GM19397 (cell line): ENCODE measurements around the gene PTPRM.

ENCODE experiments used
- ATAC-seq: cut with Tn5 transposase; IDR thresholded peaks from one replicate; pipeline ENCODE4 v1.9.1; 2021; ENCODE audit warnings: mild to moderate bottlenecking, moderate library complexity; ENCODE audit not compliant: unreplicated experiment

PTPRM gene

DNA sequence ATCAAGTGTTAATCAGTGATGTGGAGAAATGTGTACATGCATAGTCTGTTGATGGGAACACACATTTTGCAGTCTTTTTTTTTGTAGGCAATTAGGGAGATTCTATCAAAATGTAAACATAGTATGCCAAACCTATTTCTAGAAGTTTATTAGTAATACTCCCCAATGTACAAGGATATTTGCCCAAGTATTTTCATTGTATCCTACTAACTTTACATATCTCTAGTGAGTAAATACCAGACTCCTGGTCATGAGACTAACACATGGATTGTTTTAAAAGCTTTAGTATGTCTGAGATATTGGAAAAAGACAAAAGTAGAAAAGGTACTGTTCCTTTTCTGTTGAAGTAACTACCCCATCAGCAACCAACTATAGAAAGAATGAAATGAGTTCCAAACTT is 513.0 kb downstream of the PTPRM start:
- ATAC-seq = no peak

- no peak for ATAC-seq
Measured at GRCh38 chr18:8081267-8081666, 514.2 kb downstream of the PTPRM start.

DNA sequence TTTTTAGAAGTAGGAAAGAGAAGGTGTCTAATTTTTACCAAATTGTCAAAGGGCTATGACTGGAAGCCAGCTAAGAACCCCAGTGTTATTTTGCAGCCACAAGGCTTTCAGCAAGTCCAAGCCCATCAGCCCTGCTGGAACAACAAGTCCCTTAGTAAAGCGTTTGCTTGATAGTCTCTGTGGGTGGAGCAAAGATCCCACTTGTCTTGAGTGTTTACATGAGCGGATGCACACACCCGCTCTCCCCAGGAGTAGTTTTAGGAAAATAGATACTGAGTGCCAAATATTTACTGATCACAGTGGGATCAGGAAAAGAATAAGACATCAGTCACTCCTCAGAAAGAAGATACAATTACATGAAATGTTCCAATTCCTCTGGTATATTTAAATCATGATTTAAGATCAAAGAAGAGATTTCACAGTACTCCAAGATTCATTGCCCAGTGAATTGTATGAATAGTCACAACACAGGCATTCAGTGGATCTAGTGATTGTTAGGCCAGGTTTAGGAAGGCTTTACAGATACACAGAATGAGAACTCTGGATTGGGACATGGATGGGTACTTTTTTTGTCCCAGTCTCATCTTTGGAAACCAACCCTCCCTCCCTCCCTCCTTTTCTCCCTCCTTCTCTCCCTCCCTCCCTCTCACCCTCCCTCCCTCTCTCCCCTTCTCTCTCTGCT is 514.9 kb downstream of the PTPRM start:
- ATAC-seq = no peak

DNA sequence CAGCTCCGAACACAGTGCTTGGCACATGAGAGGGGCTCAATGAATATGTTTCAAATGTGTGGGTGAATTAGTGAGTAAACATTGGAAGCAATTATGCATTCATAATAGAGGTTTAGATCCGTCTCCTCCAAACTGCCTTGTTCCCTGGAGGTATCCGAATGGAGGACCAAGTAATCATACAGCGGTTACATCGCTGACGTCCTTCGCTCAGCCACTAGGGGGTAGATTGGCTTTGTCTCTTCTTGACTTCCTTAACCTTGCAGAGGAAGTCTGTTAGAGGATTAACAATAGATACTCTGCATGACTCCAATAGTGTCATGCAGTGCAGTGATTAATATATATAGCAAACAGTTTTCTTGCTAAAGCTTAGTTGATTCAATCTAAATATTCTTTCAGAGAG is 517.0 kb downstream of the PTPRM start:
- ATAC-seq = no peak

- no peak for ATAC-seq
Measured at GRCh38 chr18:8088626-8089025, 521.5 kb downstream of the PTPRM start.

DNA sequence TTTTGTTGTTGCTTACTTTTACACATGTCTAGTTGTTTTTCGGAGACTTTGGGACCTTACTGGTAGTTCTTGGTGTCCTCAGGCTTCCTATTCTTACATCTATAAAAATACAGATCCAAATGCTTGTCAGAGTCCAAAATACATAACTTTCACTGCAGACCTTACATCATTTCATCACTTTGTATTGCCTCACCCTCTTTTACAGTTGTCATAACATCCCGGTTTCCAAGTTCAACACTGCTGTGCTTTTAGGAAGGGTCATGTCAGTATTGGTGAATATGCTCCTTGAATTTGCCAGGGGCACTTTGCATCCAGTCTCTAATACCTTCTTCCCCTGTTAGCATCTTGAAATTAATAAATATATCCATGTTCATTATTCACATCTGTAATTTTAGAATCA is 523.9 kb downstream of the PTPRM start:
- no peak for ATAC-seq

GRCh38 chr18:8095947-8096570 is 528.9 kb downstream of the PTPRM start:
- ATAC-seq = no peak

DNA sequence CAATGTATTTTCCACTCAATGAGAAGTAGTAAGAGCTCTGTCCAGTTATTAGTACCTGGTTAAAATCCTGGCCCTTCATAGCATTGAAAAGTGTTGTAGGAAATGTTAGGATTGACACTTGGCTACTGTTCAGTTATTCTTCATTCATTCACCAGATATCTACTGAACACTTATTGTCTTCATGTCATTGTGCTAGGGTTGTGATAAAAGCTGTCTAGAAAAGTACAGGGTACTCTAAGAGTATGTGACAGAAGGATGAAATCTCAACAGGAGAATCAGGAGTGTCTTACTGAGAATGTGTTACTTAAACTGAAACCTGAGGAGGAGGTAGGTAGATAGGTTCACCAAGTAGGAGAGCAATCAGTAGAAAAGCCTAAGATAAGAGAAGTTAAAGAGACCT is 530.3 kb downstream of the PTPRM start:
- ATAC-seq = no peak

GRCh38 chr18:8097927-8098326 is 530.8 kb downstream of the PTPRM start:
- ATAC-seq = no peak

DNA sequence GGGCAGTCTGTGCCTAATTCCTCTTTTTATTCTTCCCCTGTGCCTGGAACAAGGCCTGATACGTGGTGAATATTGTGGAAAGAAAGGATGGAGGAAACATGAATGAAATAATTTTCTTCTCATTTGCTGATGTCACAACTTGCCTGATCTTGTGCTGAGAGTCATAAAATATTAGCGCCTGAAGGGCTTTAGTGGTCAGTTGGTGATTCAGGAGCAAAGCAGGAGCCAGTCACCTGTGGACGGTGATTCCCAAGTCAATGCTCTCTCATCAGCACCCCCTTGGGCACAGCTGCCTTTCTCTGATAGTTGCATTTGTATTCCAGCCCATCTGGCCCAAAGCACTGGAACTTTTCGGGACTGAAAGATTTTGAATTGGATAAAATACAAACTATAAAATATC is 539.5 kb downstream of the PTPRM start:
- ATAC-seq = no peak

DNA sequence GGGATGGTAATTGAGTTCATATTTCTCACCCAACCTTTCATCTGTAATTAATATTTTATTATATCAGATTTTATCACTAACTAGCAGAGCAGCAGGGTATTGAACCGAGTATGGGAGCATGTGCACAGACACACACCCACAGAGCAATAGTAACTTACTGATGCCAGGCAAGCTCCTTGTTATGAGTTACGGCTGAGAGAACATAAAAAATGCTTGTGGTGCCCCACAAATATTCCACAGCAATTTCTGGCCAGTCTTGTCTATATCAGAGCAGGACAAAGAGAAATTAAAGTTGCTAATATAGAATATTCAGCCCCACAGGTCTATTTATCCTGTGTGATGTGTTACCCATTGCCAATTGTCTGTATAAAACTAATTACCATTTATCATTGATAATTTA is 540.3 kb downstream of the PTPRM start:
- ATAC-seq = no peak

GRCh38 chr18:8114480-8114879 is 547.4 kb downstream of the PTPRM start:
- no peak for ATAC-seq

DNA sequence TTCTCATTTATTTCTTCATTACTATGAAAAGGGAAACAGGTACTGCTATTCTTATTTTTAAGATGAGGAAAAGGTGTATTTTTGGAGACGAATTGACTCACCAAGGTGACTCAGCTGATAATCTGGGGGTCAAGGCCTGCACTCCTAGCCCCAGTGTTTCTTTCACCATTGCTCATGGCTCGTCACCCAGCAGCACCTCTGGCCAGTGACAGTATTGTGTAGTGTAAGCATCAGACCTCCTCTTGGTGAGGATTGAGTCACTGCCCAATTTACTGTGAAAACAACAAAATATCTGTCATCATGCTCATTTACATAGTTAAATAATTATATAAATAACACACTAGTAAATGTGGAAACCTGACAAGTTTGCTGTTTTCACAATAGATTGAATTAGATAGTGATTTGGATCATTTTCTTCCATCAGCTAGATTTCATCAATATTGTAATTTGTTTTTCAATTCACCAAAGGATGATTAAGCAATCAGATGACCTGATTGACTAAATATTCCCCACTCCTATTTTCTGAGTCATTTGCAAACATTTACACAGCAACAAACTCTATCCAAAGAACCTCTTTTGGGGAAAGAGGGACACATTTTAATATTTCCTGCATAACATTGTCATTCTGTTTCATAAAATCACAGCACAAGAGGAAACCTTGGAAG is 549.4 kb downstream of the PTPRM start:
- ATAC-seq = no peak

DNA sequence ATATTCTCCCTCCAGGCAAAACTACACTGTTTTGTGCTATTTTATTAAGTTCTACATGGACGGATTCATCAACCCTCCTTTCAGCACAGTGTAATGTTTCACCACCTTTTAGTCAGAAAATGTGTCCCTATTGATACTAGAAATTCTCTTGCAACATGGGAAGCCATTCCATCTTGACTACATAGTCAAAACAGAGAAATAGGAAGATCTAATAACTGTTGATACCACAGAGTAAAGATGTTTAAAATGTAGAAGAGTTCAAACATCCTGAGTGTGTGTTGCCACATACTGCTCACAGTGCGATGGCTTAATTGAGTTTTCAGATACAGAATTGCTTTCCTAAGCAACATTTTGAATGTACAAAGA is 549.9 kb downstream of the PTPRM start:
- ATAC-seq = no peak

- ATAC-seq = no peak
Measured at GRCh38 chr18:8121101-8121500, 554.0 kb downstream of the PTPRM start.

DNA sequence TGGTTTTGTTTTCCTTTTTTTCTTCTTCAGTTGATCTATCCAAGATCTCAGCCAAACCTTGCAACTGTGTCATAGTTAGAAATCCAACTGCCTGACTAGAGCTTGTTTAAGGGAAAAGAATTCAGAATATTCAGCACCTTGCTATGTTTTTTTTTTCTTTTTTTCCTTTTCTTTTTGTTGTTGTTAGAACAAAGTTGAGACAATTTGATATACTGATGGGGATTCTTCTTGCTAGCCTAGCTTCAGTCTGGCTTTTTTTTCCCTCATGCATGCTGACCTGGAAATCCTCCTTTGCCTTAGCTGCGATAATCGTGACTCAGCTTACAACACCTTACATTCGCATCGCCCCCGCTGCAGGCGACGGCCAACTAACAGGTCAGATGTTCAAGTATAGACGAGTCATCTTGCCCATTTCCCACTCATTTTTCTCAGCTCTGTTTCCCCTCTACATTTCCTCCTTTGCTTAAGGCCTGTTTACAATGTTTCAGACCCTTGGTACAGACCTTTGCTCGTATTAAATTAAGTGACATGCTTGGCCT is 554.9 kb downstream of the PTPRM start:
- no peak for ATAC-seq

GRCh38 chr18:8124232-8125146 is 557.4 kb downstream of the PTPRM start:
- ATAC-seq = no peak

DNA sequence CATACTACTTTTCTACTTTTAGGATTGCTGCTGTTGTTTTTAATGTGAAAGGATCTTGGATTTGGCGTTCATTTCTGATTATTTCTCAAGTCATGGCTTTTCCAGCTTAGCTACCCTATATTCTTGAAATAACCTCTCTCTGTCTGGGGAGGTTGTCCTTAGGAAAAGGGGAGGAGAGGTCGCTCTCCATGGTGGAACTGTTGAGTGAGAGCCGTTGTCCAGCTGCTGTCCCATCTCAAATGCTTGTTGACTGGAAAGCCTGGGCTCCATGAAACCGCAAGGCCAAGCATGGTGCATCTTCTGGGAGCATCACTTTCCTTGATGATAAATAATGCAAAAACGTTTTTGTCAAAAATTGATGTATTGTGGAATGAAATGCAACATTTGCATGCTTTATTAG is 563.0 kb downstream of the PTPRM start:
- ATAC-seq = no peak

GRCh38 chr18:8133032-8133431 is 565.9 kb downstream of the PTPRM start:
- ATAC-seq = no peak

- ATAC-seq = no peak
Measured at GRCh38 chr18:8133888-8134287, 566.8 kb downstream of the PTPRM start.

- no peak for ATAC-seq
Measured at GRCh38 chr18:8139127-8139527, 572.0 kb downstream of the PTPRM start.
